Stimulated activated CD4-positive, alpha-beta T cell treated with anti-CD3 and anti-CD28 coated beads, Interleukin-1b, Interleukin-23, amount 100 ng/mL, for 4 hours (primary cell): ENCODE measurements around the gene BICD2.

Experiments
- DNase-seq, 2 donors: peaks; one replicate each; pipeline ENCODE4 v3.0.0-alpha.2; 2020; ENCODE audit warnings: low read depth in 2 of 2

BICD2 gene

DNA sequence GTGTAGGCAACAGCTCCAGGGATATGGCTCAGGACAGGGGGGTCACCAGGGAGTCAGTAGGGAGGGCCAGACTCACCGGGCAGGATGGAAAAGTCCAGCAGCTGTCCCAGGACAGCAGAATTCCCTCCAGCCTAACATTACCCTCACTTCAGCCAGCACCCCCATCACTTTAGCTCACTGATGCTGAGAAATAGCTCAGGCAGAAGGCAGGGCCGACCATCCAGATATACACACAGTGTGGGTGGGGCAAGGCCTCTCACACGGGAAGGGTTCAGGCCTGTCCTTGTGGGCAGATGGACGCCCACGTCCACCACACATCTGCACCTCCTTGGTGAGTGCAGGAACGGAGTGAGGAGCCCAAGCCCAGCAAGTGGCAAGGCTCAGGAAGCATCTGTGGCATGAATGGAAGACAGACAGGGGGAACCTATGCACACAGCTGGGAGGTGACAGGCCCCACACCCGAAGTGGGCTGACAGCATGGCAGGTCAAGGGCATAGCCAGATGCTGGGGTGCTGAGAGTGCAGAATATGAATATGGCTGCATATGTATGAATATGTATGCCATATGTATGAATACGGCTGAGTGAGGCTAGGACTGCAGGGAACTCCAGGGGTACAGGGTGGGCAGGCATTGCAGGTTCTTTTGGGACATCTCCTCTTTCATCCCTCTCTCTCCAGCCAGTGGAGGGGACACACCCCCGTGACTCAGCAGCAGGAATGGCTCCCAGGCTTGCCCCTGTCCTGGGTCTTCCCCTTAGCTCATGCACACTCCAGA, 17.0 kb downstream of the BICD2 start:
- no peak for DNase-seq

DNA sequence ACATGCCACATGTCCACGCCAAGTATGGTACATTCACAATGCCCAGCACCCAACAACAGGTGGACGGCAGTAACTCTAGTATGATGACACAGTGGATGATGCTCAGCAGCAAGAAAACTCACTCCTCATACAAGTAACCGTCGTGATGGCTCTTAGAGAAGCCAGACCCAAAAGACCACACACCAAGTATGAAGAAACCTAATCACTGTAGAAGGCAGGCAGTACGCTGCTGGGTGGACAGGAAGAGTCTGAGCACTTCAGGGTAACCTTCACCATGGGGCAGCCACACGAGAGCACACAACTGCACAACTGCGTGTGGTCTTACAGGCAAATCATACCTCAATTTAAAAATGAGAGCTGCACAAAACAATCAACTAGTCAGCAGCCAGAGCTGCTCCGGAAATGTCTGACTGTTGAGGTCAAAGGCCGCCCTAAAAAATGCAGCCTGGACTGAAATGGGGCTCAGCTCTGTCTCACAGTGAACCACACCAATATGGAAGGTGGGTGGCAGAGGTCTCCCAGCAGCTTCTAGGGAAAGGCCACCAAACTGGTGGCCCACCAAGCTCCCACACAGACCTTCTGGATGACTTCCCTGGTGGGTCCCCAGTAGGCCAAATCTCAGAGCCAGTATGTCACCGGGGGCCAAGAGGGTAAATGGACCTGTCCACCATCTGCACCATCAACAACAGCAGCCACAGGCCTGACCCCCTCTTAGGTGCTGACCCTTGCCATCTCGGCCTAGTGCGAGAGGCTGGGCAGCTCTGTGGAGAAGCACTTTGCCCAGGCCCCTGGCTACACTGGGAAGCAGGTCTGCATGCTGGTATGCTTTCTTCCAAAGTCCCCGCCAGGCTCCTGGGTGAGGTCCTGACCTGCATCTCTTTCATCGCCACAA, 17.8 kb downstream of the BICD2 start:
- DNase-seq = no peak

DNA sequence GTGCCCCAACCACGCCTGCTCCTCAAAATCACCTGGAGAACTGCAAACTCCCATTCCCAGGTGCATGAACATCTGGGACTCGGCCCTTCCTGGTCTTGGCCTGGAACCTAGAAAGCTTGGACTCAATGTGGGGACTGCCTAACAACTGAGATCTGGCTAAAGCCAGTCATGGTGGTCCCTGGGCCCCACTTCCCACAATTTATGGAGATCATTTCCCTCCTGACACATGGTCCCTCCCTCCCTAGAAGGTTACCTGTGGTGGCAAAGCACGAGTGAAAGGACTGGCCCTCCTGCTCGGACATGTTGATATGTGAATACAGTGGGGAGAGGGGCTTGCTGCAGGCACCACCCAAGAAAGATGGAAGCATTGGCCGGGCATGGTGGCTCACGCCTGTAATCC, 18.8 kb downstream of the BICD2 start:
- DNase-seq = no peak

DNA sequence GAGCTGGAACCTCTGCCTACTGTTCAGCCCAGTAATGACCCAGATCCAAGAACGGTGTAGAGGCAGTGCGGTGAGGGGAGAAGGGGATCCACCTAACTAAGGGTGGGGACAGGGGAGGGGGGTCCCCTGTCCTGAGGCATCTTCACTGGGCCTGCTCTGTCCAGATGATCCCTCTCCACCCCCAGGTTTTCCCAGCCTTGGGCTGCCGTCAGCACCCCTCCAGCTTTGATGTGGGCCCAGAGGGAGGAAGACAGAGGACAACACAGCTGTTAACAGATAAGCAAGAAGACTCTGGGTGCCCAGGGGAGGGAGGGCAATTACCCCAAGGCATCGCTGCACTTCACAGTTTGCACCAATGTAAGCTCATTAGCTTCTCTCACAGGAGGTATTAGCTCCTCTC, 19.3 kb downstream of the BICD2 start:
- no peak for DNase-seq

DNA sequence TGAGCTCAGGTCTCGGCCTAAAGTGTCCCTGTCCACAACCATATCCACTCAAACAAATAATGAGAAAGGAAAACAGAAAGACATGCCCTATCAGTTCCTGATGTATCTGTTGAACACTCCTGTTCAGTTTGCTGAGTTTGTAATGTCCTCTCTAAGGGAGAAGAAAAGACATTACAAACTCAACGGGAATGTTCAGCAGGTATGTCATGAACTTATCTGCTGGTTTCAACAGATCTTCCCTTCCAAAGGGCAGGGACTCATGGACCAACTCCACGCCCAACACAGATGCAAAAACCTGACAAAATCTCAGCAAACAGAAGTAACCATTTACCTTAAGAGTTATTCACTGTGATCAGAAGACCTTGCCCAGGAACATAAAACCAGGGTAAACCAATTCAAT, 23.7 kb downstream of the BICD2 start:
- no peak for DNase-seq

DNA sequence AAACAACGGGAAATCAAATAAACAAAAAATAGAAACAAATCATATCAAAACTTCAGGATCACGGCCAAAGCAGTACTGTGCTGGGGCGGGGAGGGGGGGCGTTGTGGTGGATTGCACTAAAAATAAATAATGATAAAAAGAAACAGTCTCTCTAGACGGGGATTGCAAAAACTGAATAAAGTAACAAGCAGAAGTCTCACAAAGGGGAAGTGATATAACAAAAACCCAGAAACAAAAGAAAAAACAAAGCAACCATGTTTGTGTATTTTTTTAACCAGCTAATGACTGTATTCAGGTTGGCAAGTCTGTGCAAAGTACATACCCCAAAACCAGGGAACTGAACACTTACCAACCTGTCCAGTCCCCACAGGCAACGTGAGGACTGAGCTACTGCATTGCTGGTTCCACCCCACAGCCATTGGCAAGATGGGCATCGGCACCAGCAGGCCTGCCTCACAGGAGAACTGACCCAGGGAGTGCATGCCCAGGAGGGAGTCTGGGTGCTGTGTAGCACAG, 24.1 kb downstream of the BICD2 start:
- no peak for DNase-seq

DNA sequence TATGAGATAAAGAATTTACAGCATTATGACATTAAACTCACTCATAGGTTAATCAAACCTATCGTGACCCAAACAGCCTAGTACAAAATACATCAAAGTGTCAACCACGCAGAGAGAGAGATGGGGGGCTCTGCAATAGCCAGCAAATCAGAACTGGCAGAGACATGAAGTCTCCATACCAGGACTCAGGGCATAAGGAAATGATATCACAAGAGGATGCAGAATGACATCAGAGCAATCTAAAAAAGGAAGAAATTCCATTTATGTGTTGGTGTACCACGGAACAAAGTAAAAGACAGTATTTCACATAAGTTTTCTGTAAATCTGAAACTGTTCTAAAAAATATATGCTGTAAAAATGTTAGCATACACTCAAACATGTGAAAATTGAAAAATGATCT, 24.6 kb downstream of the BICD2 start:
- DNase-seq = no peak

DNA sequence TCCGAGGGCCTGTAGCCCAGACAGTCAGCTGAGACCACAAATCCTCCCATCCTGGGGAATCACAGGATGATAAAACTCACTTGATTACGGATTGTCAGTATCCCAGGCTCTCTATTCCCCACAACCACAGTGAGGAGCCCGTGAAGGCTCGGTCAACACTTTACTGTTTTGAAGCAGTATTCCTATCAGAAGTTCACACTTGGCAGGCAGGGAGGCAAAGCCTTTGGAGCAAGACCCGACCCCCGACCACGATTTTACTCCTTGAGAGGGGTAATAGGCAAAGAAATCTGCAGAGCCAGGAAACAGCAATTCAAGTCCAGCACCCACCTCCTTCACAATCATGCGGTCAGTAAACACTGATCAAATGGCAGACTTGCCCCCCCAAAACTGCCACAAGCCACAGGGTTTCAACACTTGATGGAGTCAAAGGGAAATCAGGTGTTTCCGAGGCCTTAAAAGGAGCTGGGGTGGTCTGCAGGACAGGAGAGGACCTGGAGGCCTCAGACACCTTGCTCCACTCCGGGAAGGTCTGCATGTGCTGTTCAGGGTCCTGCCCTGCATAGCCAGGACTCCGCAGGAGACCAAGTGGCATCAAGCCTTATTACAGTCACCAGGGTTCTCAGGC, 25.2 kb downstream of the BICD2 start:
- DNase-seq = no peak

DNA sequence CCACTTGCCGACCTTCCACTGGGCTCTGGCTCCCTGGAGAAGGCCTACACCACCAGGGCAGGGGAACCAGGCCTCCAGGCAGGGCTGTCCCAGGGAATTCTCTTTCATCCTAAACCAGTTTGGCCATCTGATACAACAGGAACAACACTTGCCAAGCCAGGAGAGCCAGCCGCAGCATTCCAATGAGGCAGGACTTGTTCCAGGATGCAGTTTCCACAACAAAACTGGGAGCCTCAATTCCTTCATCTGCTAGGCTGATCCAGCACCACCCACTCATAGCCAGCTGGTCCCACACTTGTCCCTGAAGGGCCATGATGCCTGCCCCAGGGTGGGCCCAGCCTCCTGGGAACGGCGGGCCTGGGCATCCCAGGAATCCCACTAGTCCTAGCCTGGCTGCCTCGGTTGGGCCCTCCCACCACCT, 26.0 kb downstream of the BICD2 start:
- DNase-seq = no peak

DNA sequence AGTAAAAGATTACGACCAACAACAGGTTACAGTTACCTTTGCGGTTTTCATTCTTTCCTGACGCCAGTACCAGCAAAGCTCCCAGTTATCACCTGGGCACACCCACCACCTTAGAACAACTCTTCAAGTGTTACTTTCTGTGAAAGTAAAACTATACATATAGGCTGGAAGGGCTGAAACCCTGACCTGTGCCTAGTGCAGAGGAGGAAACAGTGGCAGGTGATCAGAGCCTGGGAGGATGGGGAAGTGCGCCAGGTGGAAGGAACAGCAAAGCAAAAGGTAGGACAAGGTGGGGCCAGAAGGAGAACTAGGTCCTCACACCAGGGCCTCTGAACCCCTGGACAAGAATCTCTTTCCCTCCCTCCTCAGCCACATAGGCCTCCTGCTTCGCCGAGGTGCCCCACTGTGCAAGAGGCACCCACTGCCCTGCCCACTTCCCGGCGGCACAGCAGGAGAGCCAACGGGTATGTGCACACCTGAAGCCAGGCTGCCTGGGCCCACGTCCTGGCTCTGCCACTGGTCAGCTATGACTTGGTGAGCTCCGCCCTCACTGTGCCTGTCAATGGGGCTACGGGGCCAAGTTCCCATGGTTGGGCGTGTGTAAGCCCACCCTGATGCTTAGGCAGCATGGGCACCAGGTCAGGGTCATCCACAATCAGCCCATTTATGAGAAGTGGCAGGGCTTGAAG, 26.9 kb downstream of the BICD2 start:
- no peak for DNase-seq

DNA sequence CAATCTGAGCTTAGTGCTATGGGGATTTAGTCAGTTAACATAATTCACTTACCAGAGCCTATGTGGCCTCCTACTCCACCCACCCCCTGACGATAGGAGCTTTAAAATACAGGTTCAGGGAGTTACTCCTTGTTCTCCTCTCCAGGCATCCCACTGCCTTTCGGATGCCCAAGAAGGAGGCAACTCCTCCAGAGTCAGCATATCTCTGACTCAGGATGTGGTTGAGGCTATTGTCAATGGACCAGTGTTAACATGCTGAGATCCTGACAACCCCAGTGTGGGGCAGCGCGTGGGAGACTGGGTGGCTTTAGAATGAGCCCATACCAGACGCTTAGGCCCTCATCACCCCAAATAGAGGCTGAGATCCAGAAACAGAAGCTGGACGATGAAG, 27.4 kb downstream of the BICD2 start:
- DNase-seq = no peak

DNA sequence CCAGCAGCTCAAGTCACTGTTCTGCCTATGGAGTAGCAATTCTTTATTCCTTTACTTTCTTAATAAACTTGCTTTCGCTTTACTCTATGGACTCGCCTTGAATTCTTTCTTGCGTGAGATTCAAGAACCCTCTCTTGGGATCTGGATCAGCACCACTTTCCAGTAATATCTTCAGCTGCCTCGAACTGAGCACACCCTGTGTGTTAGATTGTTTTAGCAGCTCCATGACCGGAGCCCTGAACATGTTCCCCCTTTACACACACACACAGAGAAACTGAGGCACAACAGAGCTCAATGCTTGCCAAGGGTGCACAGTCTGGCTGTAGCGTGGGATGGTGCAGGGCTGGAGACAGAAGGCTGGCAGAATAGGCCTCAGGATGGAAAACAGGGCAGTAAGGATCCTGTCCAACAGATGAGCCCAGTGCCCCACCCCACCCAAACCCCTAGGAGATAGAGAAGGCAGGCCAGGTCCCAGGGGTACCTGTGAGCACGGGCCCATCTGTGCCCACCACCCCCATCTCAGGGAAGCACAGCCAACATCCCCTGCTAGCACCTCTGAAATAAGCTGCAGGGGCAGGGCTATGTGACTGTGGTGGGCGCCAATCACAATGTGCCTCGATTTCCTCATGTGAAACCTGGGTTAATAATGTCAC, 27.9 kb downstream of the BICD2 start:
- no peak for DNase-seq

DNA sequence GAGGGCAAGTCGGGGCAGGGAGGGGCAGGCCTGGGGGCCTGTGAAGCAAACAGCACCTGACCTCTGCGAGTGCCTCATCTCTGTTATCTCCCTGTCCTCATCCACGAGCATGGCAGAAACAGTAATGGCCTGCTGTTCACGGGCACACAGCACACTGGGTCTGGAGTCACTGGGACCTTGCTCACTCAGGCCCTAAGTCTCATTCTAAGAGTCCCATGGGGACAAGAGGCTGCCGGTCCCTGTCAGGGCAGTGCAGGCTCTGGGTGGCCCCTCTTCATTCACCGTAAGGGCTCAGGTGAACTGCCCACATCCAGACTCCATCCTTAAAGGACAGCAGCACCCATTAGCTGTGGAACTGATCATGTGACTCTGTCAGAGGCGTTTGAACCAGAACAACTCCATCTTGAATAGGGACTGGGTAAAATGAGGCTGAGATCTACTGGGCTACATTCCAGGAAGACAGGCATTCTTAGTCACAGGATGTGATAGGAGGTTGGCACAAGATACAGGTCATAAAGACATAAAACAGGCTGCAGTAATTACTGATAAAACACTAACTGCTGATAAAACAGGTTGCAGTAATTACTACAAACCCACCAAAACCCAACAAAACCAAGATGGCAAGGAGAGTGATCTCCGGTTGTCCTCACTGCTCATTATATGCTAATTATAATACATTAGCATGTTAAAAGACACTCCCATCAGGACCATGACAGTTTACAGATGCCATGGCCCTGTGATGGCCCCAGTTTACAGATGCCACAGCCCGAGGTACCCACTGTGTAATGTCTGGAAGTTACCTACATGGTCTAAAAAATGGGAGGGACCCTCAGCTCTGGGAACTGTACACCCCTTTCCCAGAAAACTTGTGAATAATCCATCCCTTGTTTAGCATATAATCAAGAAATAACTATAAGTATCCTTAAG, 28.7 kb downstream of the BICD2 start:
- no peak for DNase-seq

DNA sequence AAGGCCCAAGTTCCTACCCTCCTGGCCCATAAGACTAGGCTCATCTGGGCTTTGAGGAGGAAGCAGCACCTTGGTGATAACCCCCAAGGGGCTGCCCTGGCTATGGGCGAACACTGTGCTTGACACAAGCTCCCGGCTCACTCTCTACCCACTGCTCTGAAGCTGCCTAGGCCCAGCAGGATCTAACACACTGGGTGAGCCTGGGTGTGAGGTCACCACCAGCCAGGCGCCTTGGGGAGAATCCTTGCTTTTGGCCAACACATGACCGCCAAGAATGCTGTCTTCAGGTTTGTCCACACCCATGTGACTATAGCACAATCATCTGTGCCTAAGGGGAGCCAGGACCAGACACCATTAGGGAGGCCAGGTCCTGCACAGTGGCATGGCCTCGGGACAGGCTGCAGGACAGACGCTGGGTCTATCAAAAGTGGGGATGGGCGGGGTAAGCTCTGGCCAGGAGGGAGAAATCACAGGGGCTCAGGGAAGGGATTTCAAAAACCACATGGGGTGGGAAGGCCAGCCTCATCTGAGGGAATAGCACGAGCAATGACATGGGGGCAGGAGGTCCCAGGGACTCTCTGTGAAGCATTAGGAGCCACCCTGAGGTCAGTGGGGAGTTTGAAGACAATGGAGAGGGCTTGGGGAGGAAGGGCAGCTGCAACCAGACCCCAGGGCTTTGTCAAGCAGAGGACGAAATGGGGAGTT, 29.6 kb downstream of the BICD2 start:
- DNase-seq = no peak

DNA sequence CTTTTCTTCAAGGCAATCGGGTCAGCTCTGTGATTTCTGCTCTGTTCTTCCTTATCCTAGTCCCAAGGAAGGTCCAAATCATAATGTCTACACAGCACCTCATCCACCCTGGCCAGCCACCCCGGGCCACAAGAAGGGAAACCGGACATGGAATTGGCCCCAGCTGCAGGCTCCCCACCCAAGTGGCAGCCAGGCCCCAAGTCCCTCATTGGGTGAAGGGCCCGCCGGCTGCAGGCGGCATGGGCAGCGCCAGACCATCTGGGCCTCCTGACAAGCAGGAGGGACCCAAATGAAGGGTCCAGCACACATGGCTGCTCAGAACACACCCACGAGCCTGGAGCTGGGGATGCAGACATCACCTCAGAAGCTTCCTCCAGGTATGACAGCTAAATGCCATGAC, 33.7 kb downstream of the BICD2 start:
- DNase-seq = no peak

DNA sequence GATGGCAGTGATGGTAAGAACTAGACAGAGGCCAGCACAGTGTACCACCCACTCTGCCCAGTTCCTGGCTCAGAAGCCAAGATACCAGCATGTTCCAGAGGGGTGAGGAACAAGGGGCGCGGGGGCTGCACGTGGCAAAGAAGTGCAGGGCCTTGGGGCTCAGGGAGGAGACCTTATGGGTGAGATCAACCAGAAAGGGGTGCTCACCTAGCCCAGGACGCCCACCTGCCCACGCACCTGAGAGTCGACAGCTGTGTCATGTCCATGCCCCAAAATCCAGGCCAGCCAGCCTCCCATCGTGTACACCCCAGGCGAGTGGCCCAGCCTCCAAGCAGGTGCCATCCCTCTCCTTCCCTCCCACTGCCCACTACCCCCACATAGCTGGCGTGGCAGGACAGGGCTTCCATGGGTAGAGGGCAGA, 34.9 kb downstream of the BICD2 start:
- DNase-seq = no peak

DNA sequence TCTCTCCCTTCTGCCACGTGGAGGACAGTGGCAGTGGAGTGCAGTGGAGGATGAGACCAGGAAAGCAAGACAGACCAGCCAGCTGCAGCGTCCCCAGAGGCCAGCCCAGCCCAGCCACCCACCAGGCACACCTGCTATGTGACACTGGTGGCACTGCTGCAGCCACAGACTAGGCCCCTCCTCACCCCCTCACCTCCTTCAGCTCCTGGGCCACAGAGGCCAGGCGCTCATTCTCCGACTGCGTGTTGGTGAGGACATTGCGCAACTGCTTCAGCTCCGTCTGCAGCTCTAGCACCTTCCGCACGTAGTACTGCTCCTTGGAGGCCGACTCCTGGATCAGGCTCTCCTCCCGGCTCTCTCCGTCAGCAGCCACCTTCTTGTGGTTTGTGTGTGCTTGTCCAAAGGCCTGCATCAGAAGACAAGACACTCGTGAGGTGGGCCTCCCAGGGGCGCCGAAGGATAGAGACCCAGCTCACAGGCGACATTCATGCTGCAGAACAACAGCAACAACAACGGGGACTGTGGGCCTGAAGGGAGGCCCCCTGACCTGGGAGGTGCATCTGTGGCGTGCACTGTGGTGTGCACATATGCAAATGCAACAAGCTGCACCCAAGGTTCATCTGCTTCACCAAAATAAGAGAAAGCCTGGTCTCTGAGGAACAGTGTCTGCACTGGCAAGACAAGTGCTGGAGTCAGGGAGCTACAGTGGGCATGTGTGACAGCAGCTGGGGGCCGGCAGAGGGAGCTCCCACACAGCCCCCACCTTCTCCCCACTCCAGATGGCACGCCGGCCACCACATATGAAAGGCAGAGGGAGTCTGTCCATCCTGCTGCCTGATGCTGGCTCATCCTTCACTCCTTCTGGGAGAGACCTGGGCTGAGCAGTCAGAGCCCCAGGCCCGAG, 35.5 kb downstream of the BICD2 start:
- DNase-seq = no peak
